GM10847 (cell line): ENCODE measurements around the gene PEAK1.

ENCODE experiments used
- POLR2A ChIP-seq: IDR thresholded peaks from 2 replicates; pipeline ENCODE4 v1.6.1; 2011; ENCODE audit not compliant: insufficient read length; ENCODE audit errors: extremely low read depth

PEAK1 gene

GRCh38 chr15:77144492-77145070, 275.3 kb downstream of the PEAK1 start:
- no peak for TF ChIP-seq POLR2A

GRCh38 chr15:77144026-77144425, 275.9 kb downstream of the PEAK1 start:
- TF ChIP-seq POLR2A, result no peak

GRCh38 chr15:77143616-77144015, 276.3 kb downstream of the PEAK1 start:
- no peak for TF ChIP-seq POLR2A

- TF ChIP-seq POLR2A, result no peak
Measured at GRCh38 chr15:77143191-77143590, 276.7 kb downstream of the PEAK1 start.

GRCh38 chr15:77140220-77140619, 279.7 kb downstream of the PEAK1 start:
- TF ChIP-seq POLR2A, result no peak

- no peak for TF ChIP-seq POLR2A
Measured at GRCh38 chr15:77139312-77139711, 280.6 kb downstream of the PEAK1 start.

GRCh38 chr15:77138167-77138522, 281.8 kb downstream of the PEAK1 start:
- TF ChIP-seq POLR2A, result no peak

- no peak for TF ChIP-seq POLR2A
Measured at GRCh38 chr15:77135181-77135580, 284.7 kb downstream of the PEAK1 start.

- TF ChIP-seq POLR2A, result no peak
Measured at GRCh38 chr15:77130315-77130930, 289.5 kb downstream of the PEAK1 start.

- no peak for TF ChIP-seq POLR2A
Measured at GRCh38 chr15:77127626-77128025, 292.3 kb downstream of the PEAK1 start.

GRCh38 chr15:77126529-77127326, 293.2 kb downstream of the PEAK1 start:
- TF ChIP-seq POLR2A, result no peak

- TF ChIP-seq POLR2A, result no peak
Measured at GRCh38 chr15:77123854-77124253, 296.1 kb downstream of the PEAK1 start.

- TF ChIP-seq POLR2A, result no peak
Measured at GRCh38 chr15:77122576-77122975, 297.3 kb downstream of the PEAK1 start.

- TF ChIP-seq POLR2A, result no peak
Measured at GRCh38 chr15:77121599-77121998, 298.3 kb downstream of the PEAK1 start.

- TF ChIP-seq POLR2A, result no peak
Measured at GRCh38 chr15:77120576-77120975, 299.3 kb downstream of the PEAK1 start.

GRCh38 chr15:77119446-77119845, 300.5 kb downstream of the PEAK1 start:
- no peak for TF ChIP-seq POLR2A
